GM19463 (cell line): ENCODE results near the gene LRP11.

Experiments used
- ATAC-seq: cut with Tn5 transposase; IDR thresholded peaks from one replicate; pipeline ENCODE4 v1.9.1; 2021; ENCODE audit warnings: mild to moderate bottlenecking, moderate library complexity; ENCODE audit not compliant: unreplicated experiment

Gene LRP11

GRCh38 chr6:149806127-149806526 lies 58.0 kb downstream of the LRP11 start:
- ATAC-seq, result no peak

GRCh38 chr6:149783551-149783950 lies 80.6 kb downstream of the LRP11 start:
- ATAC-seq, result no peak

- no peak for ATAC-seq
These were observed 81.8 kb downstream of the LRP11 start for GRCh38 chr6:149782337-149782736.

- no peak for ATAC-seq
These were observed 82.4 kb downstream of the LRP11 start for GRCh38 chr6:149781715-149782114.

- no peak for ATAC-seq
These were observed 84.6 kb downstream of the LRP11 start for GRCh38 chr6:149779644-149779963.

GRCh38 chr6:149777624-149778023 lies 86.5 kb downstream of the LRP11 start:
- no peak for ATAC-seq

GRCh38 chr6:149771925-149772324 lies 92.2 kb downstream of the LRP11 start:
- no peak for ATAC-seq

GRCh38 chr6:149771185-149771584 lies 93.0 kb downstream of the LRP11 start:
- no peak for ATAC-seq

GRCh38 chr6:149769676-149770075 lies 94.5 kb downstream of the LRP11 start:
- ATAC-seq, result no peak
